GM12892 (cell line): Measurements from ENCODE around the gene MYBPC2.

Source experiments
- POLR2A ChIP-seq: IDR thresholded peaks from 2 replicates; pipeline ENCODE4 v1.6.1; 2011; ENCODE audit warnings: low read depth, low read length, control low read depth
- POLR2AphosphoS5 ChIP-seq: IDR thresholded peaks from 2 replicates; pipeline ENCODE4 v1.6.1; 2011; ENCODE audit warnings: low read depth, low read length, control low read depth
- TAF1 ChIP-seq: IDR thresholded peaks from 2 replicates; pipeline ENCODE4 v1.6.1; 2011; ENCODE audit warnings: low read depth, mild to moderate bottlenecking, control low read depth, low read length, borderline replicate concordance

DNA sequence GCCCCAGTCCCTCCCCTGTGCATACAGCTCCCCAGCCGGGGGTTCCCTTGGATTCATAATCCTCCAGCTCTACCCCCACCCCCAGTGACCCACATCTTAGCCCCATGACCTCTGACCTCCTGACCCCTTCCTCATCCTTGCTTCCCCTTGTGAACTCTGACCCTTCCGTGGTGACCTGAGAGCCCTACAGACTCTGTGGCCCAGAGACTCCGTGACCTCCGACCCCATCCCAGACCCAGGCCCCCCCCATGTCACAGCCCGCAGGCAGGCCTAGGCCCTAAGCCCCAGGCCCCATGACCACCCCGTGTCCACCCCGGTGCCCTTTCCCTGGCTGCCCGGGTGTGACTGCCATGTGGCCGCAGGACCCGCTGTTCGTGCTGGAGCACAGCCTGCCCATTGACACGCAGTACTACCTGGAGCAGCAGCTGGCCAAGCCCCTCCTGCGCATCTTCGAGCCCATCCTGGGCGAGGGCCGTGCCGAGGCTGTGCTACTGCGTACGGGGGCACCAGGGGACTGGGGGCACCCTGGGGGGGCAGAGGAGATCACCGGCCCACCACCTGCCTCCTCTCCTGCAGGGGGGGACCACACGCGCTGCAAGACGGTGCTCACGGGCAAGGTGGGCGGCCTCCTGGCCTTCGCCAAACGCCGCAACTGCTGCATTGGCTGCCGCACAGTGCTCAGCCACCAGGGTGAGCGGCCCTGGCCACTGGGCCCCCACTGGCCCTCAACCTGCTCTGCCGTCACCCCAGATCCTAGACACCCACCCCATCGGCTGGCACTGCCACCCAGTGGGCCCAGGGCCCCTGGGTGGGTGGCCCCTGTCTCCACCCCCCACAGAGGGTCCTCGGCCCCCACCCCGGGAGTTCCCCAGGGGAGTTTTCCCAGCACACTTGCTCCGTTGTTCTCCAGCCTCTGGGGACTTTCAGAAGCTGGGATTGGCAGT lies 16.4 kb upstream of the MYBPC2 start:
- no peak for TF ChIP-seq TAF1
- no peak for TF ChIP-seq POLR2A
- no peak for TF ChIP-seq POLR2AphosphoS5
